Nucleus accumbens (tissue), 56 donors: ENCODE results near the gene MIEN1.
"Not testable (repeated sequence)": the region's sequence is repeated elsewhere in the genome, so short reads cannot be mapped to it uniquely, and the experiment has no call there.

Experiments used
- DNase-seq, 56 donors: peaks; one replicate each; lab custom pipeline; 2025; lab: John Stamatoyannopoulos, UW

Gene MIEN1

DNA sequence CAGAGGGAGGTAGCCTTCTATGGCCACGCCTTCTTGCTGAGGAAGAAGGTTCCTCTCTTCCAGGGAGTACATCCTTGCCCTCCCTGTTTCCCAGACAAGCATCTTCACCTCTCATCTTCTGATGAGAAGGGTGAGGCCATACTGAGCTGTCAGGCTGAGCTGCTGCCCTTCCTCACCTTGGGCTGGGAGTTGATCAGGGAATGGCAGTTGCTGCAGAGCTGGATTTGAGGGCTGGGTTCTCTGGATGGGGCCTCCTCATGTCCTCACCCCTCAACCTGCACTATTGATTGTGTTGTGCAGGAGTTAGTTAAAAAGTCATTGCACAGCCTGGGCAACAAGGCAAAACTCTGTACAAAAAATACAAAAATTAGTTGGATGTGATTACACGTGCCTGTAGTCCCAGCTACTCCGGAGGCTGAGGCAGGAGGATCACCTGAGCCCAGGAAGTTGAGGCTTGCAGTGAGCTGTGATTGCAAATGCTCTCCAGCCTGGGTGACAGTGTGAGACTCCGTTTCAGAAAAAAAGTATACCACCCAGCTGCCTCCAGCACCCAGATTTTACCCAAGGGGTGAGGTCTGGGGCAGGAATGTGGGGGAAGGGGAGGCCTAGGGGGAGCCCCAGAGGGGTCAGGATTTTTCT lies 28.4 kb downstream of the MIEN1 start:
- DNase-seq = no peak

DNA sequence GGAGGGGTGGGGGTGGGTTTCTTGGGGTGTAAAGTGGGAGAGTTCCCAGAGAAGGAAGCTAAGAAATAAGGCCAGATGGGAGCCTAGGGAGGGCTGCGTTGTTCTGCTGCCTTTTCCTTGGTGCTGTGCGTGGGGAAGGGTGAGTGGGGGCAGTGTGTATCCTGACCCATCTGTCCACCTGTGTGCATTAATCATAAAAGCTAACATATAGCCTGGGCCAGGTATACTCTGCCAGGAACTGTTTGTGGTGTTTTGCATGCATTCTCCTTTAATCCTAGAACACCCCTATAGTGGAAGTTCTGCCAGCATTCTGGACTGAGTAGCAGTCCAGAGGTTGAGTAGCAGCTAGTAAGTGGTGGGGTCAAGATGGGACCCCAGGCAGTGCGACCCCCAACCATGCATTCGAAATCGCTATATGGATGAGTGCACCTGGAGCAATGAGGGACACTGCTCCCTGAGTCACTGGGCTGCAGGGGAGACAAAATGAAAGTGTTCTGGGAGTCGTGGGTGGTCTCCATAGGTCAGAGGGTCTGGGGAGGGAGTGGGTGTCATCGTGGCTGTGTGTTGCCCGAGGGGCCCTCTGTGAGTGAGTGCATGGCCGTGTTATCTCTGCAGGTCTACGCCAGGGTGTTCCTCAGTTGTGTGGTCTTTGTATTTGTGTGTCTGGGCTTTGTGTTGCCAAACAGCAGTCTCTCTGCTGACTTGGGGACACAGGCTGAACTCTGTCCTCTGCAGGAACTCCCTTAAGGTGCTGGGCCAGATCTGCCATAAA lies 29.1 kb downstream of the MIEN1 start:
- DNase-seq = no peak

GRCh38 chr17:39700148-39700987 lies 30.0 kb downstream of the MIEN1 start:
- peak in 2 of 56 donors; percentile 11 to 34 for DNase-seq

GRCh38 chr17:39699818-39700147 lies 30.5 kb downstream of the MIEN1 start, which contains the start of gene ERBB2:
TSS of gene ERBB2 (plus strand) at chr17:39700064. CDS start at chr17:39700239, 175 bp downstream.
- DNase-seq = peak in 31 of 56 donors; percentile 10 to 75 (median 36)

DNA sequence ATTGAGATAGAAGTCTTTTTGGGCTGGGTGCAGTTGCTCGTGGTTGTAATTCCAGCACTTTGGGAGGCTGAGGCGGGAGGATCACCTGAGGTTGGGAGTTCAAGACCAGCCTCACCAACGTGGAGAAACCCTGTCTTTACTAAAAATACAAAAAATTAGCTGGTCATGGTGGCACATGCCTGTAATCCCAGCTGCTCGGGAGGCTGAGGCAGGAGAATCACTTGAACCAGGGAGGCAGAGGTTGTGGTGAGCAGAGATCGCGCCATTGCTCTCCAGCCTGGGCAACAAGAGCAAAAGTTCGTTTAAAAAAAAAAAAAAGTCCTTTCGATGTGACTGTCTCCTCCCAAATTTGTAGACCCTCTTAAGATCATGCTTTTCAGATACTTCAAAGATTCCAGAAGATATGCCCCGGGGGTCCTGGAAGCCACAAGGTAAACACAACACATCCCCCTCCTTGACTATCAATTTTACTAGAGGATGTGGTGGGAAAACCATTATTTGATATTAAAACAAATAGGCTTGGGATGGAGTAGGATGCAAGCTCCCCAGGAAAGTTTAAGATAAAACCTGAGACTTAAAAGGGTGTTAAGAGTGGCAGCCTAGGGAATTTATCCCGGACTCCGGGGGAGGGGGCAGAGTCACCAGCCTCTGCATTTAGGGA lies 31.0 kb downstream of the MIEN1 start:
- DNase-seq = not testable (repeated sequence)

DNA sequence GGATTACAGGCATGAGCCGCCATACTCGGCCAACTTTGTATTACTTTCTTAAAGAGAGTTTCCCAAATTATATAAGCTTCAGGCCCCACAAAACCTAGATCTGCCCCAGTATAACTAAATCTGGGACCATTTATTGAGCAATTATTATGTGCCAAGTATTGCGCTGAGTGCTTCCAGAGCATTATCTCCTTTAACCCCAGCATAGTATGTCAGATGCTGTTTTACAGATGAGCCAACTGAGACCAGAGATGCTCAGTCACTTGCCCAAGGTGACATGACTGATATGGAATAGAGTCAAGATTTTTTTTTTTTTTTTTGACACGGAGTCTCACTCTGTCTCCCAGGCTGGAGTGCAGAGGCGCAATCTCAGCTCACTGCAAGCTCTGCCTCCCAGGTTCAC lies 32.4 kb downstream of the MIEN1 start:
- no peak for DNase-seq

DNA sequence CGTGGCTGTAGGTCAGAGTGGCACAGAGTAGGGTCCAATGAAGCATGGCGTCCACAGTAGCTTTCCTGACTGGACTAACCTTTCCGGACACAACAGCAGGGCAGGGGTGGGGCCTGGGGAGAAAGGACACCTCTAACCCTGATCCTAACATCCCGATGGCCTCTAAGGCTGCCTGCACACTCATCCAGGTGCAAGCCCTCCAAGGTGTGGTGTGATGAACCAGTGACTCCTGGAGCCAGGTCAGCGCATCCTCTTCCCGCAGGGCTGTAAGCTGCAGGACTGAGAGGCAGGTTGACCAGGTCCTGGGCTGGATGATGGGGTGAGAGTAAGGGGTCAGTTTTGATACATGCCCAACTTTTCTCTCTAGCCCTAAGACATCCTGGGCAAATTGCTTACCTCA lies 33.6 kb downstream of the MIEN1 start:
- DNase-seq = no peak

GRCh38 chr17:39695089-39695474 lies 35.2 kb downstream of the MIEN1 start:
- DNase-seq = no peak

DNA sequence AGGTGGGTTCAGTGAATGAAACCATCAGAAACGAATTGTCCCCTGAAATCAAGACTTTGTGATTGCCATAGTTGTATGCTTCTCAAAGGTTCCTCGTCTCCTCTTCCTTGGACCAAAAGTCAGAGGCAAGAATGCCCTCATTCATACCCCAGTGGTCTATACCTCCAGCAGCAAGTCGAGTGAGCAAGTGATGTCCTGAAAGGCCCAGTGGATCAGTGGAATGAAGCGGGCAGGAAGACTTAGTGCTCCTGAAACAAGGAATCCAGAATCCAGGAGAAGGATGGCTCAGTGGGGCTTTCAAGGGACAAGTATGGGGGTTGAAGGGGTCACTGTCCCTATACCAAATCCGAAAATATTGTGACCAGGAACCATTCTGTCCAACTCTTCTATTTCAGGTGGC lies 35.7 kb downstream of the MIEN1 start:
- DNase-seq = no peak

- DNase-seq = no peak
These were observed 41.4 kb downstream of the MIEN1 start for GRCh38 chr17:39688945-39689344.

DNA sequence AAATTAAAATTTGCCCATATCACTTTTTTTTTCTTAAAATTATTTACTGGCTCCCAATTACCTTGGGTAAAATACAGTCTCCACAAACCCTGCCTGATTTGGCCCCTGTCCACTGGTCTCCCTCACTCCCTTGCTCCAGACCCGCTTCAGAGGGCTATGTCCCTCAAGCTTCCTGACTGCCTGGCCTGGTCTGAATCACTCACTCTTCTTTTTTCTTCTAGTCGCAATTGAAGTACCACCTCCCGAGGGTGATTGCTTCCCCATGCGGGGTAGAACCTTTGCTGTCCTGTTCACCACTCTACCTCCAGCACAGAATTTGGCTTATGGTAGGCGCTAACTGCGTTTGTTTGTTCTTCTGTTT lies 41.9 kb downstream of the MIEN1 start:
- DNase-seq = no peak

DNA sequence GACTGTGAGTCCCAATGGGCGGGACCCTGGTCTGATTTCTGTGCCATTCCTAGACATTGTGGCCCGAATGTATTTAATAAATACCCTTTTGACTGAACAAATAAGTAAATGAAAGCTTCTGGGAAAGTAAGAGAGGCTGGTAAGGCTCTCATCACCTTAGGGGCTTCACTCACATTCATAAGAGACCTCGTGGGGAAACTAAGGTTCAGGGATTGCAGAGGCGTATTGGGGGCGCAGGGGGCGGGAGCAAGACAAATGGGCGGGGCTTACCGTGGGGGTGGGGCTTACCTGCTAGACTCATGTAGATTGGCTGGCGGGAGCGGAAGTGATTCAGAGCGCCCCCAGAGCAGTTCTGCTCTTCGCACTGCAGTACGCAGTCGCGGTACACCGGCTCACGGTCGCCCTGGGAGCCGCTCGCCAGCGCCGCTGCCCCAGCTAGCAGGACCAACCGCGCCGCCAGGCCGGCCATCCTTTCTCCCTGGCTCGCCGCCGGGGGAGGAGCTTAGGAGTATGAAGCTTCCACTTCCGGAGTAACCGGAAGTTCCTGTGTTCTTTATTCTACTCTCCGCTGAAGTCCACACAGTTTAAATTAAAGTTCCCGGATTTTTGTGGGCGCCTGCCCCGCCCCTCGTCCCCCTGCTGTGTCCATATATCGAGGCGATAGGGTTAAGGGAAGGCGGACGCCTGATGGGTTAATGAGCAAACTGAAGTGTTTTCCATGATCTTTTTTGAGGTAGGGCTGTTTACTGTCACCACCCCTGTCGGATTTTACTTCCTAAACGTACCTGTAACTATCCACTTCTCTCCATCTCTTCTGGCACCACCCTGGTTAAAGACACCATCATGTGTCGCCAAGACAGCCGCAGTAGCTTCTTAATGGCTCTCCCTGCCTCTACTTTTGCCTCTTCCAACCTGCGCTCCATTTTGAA lies 42.5 kb downstream of the MIEN1 start, which contains the start of gene PGAP3:
PGAP3 (minus strand) TSS at position 512 of the 929 bp plus-strand sequence; CDS start at position 469, 43 bp downstream.
- DNase-seq = peak in 54 of 56 donors; percentile 45 to 96 (median 85)

DNA sequence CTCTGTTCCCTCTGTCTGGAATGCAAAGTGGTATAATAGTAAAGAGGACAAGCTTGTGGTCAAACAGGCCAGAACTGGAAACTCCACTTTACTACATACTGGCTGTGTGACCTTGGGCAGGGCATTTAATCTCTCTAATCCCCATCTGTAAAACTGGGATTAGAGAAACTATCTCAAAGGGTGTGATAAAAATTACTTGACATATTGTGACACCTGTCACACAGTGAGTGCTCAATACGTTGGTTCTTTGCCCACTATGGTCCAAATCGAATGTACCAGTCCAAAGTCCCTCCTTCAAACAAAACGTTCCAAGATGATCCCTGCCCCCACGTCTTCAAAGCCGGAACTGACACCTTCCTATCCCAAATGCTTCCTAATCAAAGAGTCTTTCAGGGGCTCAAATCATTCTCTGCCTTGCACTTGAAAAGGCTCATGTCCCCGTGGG lies 43.2 kb downstream of the MIEN1 start:
- DNase-seq = no peak

GRCh38 chr17:39684369-39685192 lies 45.8 kb downstream of the MIEN1 start:
- DNase-seq = no peak

DNA sequence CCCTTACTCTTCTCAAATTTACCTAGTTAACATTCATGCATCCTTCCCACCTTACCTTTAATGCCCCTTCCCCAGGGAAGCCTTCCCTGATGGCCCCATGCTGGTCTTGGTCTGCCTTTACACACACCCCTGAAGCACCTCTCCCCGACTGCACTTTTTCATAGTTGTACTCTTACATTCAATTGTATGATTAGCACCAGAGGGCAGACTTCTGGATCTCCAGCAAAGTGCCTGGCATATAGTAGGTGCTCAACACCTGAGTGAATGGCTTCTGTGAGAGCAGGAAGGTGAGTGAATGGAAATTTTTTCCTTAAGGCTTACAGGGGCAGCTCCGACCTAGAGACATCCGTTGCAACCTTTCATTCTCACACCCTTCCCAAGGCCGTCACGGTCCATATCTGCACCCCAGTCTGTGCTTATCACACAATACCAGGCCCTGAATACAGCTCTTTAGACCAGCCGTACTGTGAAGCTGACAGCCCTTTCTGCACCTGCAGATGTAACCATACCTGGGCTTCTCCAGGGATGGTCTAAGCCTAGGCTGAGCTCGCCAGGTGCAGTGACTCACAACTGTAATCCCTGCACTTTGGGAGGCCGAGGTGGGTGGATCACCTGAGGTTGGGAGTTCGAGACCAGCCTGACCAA lies 46.9 kb downstream of the MIEN1 start:
- no peak for DNase-seq

DNA sequence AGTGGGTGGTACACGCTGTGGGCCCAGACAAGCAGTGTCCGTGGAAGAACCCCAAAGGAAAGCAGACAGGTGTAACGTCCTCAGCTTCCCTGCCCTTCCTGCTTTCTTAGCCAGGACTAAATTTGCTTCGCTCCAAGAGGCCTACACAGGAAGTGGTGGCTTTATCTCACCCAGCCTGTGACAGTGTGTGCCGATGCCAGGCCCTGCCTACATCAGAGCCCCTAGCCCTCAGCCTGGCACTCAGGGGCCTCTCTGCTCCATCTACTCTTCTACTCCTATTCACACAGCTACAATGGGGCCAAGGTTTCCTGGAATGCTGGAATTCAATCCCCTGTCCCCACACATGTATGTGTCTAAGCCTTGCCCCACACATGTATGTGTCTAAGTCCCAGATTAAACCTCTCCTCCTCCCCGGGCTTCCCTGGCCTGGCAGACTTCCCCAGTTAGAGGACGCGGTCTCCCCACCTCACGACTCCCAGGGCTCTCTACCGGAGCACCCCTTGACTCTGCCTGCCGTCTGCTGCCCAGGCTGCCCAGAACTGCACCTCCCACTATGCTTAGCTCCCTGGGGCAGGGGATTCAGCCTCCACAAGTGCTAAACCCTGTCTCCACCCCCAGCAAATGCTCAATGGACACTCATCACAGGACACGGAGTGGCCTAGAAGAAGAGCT lies 50.7 kb downstream of the MIEN1 start:
- no peak for DNase-seq
